MM.1S (cell line): ENCODE data around the gene PMEPA1.

Source experiments
- CTCF ChIP-seq: fragments of 300-600 bp; sonication (generic); IDR thresholded peaks from 2 replicates; pipeline ENCODE4 v1.5.1; 2016; ENCODE audit warnings: antibody characterized with exemption, low read length, mixed read lengths
- EZH2 ChIP-seq: fragments of 300-600 bp; sonication (generic); optimal IDR thresholded peaks from 2 replicates; pipeline ENCODE3; 2017; ENCODE audit warnings: low read depth, mild to moderate bottlenecking, antibody characterized with exemption, low read length, mixed read lengths

- TF ChIP-seq EZH2 (no peak), CTCF (no peak)
Observed at GRCh38 chr20:57744206-57744605, 34.4 kb upstream of the PMEPA1 start.
